Measurements from ENCODE around the gene NET1. TPM values are rescaled to one million over a fixed set of nuclear protein-coding genes. Genes with fewer than 3 reads are reported as not detected.

Gene NET1
- total RNA-seq, 8 experiments from 2014 or later = 11.8 to 78.8 (median 23.4) TPM

DNA sequence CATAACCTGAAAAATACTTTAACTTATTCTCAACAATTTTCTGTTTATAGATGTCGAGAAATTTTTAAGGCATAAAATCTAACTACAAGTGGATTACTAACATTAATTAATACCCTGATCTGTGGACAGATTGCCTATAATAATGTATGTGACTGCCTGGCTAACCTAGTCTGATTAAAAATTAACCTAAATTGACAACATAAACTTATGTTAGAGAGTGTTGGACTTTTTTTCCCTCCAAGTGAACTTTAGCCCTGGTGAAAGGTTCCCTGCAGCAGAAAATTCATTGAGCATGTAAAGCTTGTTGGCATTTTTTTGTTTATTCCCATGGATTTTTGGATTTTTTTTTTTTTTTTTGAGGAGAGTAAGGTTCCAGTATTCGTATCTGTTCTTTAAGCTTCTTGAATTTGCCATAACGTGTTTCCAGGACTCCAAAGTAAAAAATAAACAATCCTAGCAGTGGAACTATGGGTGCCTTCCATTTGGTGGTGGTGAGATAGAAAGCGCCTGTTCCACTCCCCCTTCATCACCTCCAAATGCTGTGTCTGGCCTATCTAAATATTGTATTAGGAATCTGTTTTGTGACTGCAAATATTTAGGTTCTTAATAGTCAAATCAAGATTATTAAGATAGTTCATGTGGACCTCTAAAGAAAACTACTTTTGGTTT lies 36.1 kb downstream of the NET1 start:
- WGBS, 10 experiments = 0 to 60% (median 23%) methylated on average over 1 to 4 of the region's 4 CpGs
- ATAC-seq (replicated peaks in 6 of 8) = no peak
- in situ Hi-C loops (cut with MboI; ENCODE audit: low pct_unique_long_range_greater_than_20kb in 2 of 9, low sequenced_read_pairs in 9 of 9, unreplicated experiment in 9 of 9) = loop anchor here in 2 of 9 experiments (10.0 to 25.0 kb wide), 2 partner anchors 176 to 611 kb away; partner anchors contain the start of gene AKR1E2 (in 1 of the 2)
- Histone ChIP-seq H3K27ac (no peak overlapping the region), H3K4me1 (replicated peaks in 1 of 2) (peaks cover 7 to 12% of the 10 kb centered on the region in 2 donors), H3K4me3 (no peak overlapping the region)

DNA sequence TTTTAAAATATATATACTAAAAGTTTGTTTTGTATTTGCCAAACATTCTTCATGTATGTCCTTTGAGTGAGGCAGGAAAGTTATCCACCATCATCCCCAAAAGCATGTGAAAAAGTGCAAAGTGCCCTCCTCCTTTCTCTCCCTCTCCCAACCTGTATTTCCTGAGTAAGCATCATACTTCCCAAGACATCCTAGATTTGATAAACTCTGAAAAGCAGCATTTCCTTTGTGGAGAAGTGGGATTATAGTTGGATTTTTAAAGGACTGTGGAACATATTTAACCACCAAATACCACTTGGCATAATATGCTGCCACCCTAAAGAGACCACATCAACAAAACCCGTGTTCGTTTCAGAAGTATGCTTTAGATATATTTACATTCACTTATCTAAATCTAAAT lies 36.9 kb downstream of the NET1 start:
- 0 to 94% (median 60%) methylated on average over 1 to 2 of the region's 2 CpGs; no CpG with 5 or more reads in 2 of the 10 experiments for WGBS, 10 experiments
- Histone ChIP-seq H3K4me1 (replicated peaks in 1 of 2) (peaks cover 7 to 12% of the 10 kb centered on the region in 2 donors), H3K4me3 (no peak overlapping the region), H3K27ac (no peak overlapping the region)
- in situ Hi-C loops (cut with MboI; ENCODE audit: low pct_unique_long_range_greater_than_20kb in 2 of 9, low sequenced_read_pairs in 9 of 9, unreplicated experiment in 9 of 9) = loop anchor here in 2 of 9 experiments (10.0 to 25.0 kb wide), 2 partner anchors 176 to 612 kb away; partner anchors contain the start of gene AKR1E2 (in 1 of the 2)
- no peak for ATAC-seq (replicated peaks in 6 of 8)

DNA sequence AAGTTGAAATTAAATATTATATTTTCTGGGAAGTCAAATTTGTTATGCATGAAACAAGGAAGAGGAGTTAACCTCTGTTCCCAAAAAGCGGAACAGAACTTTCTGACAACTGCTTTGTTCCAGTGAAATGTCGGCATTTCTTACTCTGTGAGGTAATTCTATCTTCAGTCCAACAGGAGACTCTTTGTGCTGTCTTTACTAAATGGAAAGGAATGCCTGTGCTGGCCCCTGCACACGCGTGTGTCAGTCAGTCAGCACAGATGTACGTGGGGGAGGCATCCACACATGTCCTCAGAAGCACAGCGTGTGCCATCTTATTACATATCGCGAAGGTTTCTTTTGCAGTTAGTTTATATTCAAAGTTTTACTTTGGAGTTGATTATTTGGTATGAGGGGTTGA lies 37.5 kb downstream of the NET1 start:
- peak in 4 of 8 experiments; percentile 5 to 38 (median 20) for ATAC-seq (replicated peaks in 6 of 8)
- 0 to 88% (median 54%) methylated on average over 1 to 8 of the region's 8 CpGs for WGBS, 10 experiments
- Histone ChIP-seq H3K4me3 (no peak overlapping the region), H3K4me1 (replicated peaks in 1 of 2) (peaks cover 7 to 12% of the 10 kb centered on the region in 2 donors), H3K27ac (no peak overlapping the region)
- in situ Hi-C loops (cut with MboI; ENCODE audit: low pct_unique_long_range_greater_than_20kb in 2 of 9, low sequenced_read_pairs in 9 of 9, unreplicated experiment in 9 of 9) = loop anchor here in 4 of 9 experiments (10.0 to 25.0 kb wide), 3 partner anchors 162 to 613 kb away; partner anchors contain the start of gene AKR1E2 (in 1 of the 4)

DNA sequence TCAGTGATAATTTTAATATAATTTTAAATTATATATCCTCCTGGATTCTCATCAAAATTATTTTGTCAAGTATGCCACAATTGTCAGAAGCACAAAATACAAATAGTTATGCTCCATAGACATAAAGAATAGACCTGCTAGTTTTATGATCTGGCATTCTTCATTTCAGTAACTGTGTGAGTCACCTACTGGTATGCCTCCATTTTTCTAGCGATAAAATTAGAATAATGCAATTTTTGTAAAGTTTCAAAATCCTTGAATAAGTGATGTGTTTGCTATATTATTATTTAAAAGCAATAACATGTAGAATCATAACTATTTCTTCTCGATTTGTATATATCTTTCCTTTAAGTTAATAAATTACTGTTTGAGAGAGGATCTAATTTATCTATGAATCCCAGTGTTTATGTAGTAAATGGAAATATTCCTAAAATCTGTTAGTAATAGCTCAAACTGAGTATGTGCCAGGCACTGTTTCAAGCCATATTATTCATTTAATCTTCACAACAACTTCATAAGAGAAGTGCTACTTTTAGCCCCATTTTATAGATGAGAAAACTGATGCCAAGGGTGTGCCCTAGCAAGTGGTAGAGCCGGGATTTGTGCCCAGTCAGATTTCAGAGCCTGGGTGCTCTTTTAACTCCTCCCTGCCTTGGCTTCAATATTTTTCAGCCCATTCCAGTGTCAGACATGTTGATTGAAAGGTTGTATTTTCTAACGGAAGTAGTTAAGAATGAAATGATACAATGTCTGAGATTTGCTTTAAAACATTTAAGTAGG lies 38.4 kb downstream of the NET1 start:
- no peak overlapping the region for H3K27ac ChIP-seq
- WGBS, 10 experiments = 23 to 100% (median 84%) methylated on average over 1 to 4 of the region's 4 CpGs
- H3K4me3 ChIP-seq = no peak overlapping the region
- no peak for ATAC-seq (replicated peaks in 6 of 8)
- H3K4me1 ChIP-seq (replicated peaks in 1 of 2) = peaks cover 7 to 12% of the 10 kb centered on the region in 2 donors
- in situ Hi-C loops (cut with MboI; ENCODE audit: low pct_unique_long_range_greater_than_20kb in 2 of 9, low sequenced_read_pairs in 9 of 9, unreplicated experiment in 9 of 9) = loop anchor here in 3 of 9 experiments (10.0 to 25.0 kb wide), 2 partner anchors 162 to 174 kb away; no protein-coding TSS in a partner anchor

DNA sequence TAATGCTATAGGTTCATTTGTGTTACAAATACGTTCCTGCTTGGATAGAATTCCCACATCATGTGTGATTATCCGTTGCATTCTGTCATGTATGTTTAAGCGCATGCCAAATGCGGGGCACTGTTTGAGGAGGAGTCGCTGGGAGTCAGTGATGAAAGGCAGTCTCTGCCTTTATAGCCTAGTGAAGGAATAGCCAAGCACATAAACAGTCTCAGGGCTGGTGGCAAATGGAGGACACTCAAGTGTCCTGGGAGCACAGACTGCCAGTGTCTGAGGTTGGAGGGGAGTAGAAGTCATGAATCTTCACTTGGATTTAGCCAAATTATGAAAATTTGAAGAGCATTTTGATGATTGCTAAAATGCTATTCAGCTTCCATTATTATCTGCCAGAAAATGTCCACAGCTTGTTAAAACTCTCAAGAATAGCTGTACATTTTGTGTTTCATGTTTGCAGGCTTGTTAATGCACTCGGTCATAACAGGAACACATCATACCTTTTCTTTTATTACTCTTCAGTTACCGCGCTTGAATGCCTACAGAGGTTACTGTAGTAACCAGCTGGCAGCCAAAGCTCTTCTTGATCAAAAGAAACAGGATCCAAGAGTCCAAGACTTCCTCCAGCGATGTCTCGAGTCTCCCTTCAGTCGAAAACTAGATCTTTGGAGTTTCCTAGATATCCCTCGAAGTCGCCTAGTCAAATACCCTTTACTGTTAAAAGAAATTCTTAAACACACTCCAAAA lies 41.6 kb downstream of the NET1 start:
- in situ Hi-C loops (cut with MboI; ENCODE audit: low pct_unique_long_range_greater_than_20kb in 2 of 9, low sequenced_read_pairs in 9 of 9, unreplicated experiment in 9 of 9) = loop anchor here in 3 of 9 experiments (10.0 to 25.0 kb wide), 2 partner anchors 158 to 171 kb away; no protein-coding TSS in a partner anchor
- Histone ChIP-seq H3K27ac (no peak overlapping the region), H3K4me1 (replicated peaks in 1 of 2) (peaks cover 2 to 4% of the 10 kb centered on the region in 2 donors), H3K4me3 (no peak overlapping the region)
- 63 to 98% (median 85%) methylated on average over 2 to 13 of the region's 13 CpGs for WGBS, 10 experiments
- ATAC-seq (replicated peaks in 6 of 8) = no peak

DNA sequence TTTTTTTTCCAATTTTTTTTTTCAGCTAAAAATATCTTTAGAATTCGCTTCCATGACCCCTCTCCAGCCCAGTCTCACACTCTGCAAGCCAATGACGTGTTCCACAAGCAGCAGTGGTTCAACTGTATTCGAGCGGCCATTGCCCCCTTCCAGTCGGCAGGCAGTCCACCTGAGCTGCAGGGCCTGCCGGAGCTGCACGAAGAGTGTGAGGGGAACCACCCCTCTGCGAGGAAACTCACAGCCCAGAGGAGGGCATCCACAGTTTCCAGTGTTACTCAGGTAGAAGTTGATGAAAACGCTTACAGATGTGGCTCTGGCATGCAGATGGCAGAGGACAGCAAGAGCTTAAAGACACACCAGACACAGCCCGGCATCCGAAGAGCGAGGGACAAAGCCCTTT lies 44.2 kb downstream of the NET1 start:
- peaks cover 10 to 12% of the 10 kb centered on the region in 2 donors for H3K4me1 ChIP-seq (replicated peaks in 1 of 2)
- in situ Hi-C loops (cut with MboI; ENCODE audit: low pct_unique_long_range_greater_than_20kb in 2 of 9, low sequenced_read_pairs in 9 of 9, unreplicated experiment in 9 of 9) = loop anchor here in 3 of 9 experiments (10.0 to 25.0 kb wide), 2 partner anchors 156 to 168 kb away; no protein-coding TSS in a partner anchor
- H3K4me3 ChIP-seq = no peak overlapping the region
- 85 to 100% (median 95%) methylated on average over 1 to 7 of the region's 12 CpGs for WGBS, 10 experiments
- H3K27ac ChIP-seq = no peak overlapping the region
- ATAC-seq (replicated peaks in 6 of 8) = no peak

DNA sequence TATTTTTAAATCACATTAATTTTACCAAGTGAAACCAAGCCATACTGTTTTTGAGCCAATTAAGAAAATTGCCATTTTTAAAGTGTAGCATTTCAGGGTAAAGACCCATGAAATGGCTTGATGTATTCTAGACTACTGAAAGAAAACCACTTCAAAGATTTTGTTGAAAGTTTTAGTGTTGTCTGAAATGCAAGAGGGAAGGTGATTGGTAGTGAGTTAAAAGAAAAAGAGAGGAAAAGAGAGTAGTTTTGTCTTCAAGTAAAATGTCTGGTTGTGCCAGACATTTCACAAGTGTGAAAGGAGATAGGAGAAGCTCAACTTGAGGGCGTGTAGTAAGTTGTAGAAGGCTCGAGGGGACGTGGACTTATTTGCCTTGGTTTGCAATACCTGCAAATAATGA lies 45.4 kb downstream of the NET1 start:
- no peak for ATAC-seq (replicated peaks in 6 of 8)
- in situ Hi-C loops (cut with MboI; ENCODE audit: low pct_unique_long_range_greater_than_20kb in 2 of 9, low sequenced_read_pairs in 9 of 9, unreplicated experiment in 9 of 9) = loop anchor here in 3 of 9 experiments (10.0 to 25.0 kb wide), 2 partner anchors 155 to 167 kb away; no protein-coding TSS in a partner anchor
- H3K4me1 ChIP-seq (replicated peaks in 1 of 2) = peaks cover 13 to 17% of the 10 kb centered on the region in 2 donors
- H3K4me3 ChIP-seq = no peak overlapping the region
- H3K27ac ChIP-seq = no peak overlapping the region
- 80 to 100% (median 93%) methylated on average over 2 to 3 of the region's 3 CpGs; no CpG with 5 or more reads in 1 of the 10 experiments for WGBS, 10 experiments

DNA sequence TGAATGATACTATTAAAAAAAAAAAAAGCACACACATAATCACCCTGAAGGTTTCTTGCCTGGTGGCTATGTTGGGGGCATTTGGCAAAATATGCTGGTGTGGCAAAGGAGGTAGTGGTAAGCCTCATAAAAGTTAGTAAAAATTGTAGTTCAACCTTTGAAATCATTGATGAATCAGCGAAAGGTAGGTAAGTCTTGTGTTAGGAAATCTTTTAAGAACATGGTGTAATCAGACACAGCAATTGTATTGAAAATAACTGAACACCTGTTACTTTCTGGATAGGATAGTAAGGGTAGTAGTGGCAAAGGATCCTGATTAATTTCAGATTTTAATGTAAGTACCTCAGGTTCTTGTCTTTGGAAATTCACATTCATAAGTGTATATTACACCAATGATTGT lies 46.1 kb downstream of the NET1 start:
- in situ Hi-C loops (cut with MboI; ENCODE audit: low pct_unique_long_range_greater_than_20kb in 2 of 9, low sequenced_read_pairs in 9 of 9, unreplicated experiment in 9 of 9) = loop anchor here in 3 of 9 experiments (10.0 to 25.0 kb wide), 2 partner anchors 154 to 166 kb away; no protein-coding TSS in a partner anchor
- ATAC-seq (replicated peaks in 6 of 8) = no peak
- 80 to 100% (median 100%) methylated on average over 1 of the region's 1 CpG; no CpG with 5 or more reads in 2 of the 10 experiments for WGBS, 10 experiments
- no peak overlapping the region for H3K27ac ChIP-seq
- H3K4me3 ChIP-seq = no peak overlapping the region
- peaks cover 13 to 17% of the 10 kb centered on the region in 2 donors for H3K4me1 ChIP-seq (replicated peaks in 1 of 2)

DNA sequence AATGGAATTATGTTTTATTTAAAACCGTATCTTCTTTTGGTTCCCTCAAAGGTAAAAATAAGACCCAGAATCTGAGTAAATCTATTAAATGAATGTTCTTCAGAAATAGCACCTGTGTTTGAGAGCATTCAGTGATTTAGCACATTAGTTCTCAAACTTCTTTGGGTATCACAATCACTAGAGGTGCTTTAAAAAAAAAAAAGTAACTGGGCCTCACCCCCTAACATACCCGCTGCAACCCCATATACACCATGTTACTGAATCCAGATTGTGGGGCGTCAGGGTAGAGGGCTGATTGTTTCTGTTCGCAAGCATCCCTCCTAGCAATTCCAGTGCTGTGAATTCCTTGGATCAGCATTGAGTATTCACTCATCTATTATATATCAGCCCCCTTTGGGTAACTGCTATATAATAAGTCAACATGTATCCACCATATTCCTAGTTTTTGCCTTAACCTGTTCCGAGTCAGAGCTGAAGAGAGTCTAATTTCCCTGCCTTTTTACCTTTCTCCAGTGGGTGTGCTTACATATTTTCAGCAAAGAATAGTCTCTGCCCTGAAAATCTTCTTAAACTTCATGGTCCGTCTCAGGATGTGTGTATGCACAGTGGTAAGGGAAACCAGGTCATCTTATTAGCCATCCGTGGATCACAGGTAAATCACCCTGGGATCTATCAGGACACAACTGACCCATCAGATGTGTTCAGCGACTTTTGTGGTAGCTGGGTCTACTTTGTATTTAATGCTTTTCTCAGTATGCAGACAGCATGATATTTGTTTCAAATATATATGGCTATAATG lies 46.8 kb downstream of the NET1 start:
- in situ Hi-C loops (cut with MboI; ENCODE audit: low pct_unique_long_range_greater_than_20kb in 2 of 9, low sequenced_read_pairs in 9 of 9, unreplicated experiment in 9 of 9) = loop anchor here in 3 of 9 experiments (10.0 to 25.0 kb wide), 2 partner anchors 153 to 166 kb away; no protein-coding TSS in a partner anchor
- ATAC-seq (replicated peaks in 6 of 8) = no peak
- 72 to 100% (median 98%) methylated on average over 1 to 8 of the region's 8 CpGs for WGBS, 10 experiments
- Histone ChIP-seq H3K27ac (no peak overlapping the region), H3K4me3 (no peak overlapping the region), H3K4me1 (replicated peaks in 1 of 2) (peaks cover 13 to 17% of the 10 kb centered on the region in 2 donors)

DNA sequence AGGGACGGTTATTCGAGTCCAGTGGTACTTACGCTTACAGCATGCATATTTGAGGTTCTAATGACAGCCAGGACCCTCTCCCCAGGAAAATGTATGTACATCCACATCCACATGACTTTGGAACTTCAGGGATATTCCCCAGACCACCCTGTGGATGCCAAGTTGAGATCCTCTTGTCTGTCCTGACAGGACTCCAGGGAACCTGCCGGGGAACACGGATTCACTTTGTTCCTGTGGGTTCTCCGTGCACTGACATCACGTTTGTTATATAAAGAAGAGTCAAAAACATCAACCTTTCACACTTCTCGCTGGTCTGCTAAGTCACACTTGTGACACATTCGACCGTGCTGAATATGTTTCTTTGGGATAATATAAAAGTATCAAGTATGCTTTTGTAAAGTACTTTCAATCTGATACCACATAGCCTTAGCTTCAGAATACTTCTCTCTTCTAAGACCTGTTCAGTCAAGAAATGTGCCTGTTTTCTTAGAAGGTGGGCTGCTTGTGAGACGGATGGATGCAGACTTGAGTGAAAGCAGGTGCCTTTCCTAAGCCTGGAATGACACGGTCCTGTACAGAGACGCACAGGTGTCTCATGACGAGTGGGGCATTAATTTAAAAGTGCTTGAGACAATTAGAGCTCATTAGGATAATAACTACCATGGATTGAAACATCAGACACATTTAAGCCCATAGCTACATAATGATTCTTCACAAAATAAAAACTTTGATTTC lies 48.3 kb downstream of the NET1 start:
- Histone ChIP-seq H3K27ac (no peak overlapping the region), H3K4me1 (replicated peaks in 1 of 2) (peaks cover 13 to 20% of the 10 kb centered on the region in 2 donors), H3K4me3 (no peak overlapping the region)
- in situ Hi-C loops (cut with MboI; ENCODE audit: low pct_unique_long_range_greater_than_20kb in 2 of 9, low sequenced_read_pairs in 9 of 9, unreplicated experiment in 9 of 9) = loop anchor here in 2 of 9 experiments (25.0 kb wide), 1 partner anchor 152 kb away; no protein-coding TSS in a partner anchor
- 70 to 97% (median 82%) methylated on average over 4 to 11 of the region's 14 CpGs; no CpG with 5 or more reads in 2 of the 10 experiments for whole genome bisulfite sequencing, 10 experiments
- ATAC-seq (replicated peaks in 6 of 8) = no peak

DNA sequence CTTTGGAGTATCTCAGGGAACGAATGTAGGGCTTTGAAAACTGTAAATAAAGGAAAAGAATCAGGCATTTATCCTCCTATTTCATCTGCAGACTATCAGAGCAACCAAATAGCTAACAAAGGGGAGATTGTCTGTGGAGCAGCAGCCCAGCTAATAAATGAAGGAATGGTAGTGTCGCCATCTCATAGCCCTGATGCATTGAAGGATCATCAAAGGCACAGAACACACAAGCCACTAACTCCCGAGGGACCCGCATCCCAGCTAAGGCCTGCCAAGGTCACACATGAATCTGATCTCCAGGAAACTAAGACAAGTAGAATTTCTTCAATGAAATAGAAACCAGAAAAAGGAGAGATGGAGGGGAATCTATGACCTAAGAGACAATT lies 48.8 kb downstream of the NET1 start:
- 61 to 100% (median 87%) methylated on average over 1 to 4 of the region's 4 CpGs; no CpG with 5 or more reads in 2 of the 10 experiments for WGBS, 10 experiments
- Histone ChIP-seq H3K4me1 (replicated peaks in 1 of 2) (peaks cover 18 to 25% of the 10 kb centered on the region in 2 donors), H3K27ac (no peak overlapping the region), H3K4me3 (no peak overlapping the region)
- peak in 5 of 8 experiments; percentile 20 to 74 (median 67) for ATAC-seq (replicated peaks in 6 of 8)
- in situ Hi-C loops (cut with MboI; ENCODE audit: low pct_unique_long_range_greater_than_20kb in 2 of 9, low sequenced_read_pairs in 9 of 9, unreplicated experiment in 9 of 9) = loop anchor here in 2 of 9 experiments (25.0 kb wide), 1 partner anchor 151 kb away; no protein-coding TSS in a partner anchor
